ENCODE measurements around the gene CHGA.

- TF ChIP-seq NFYB (CRISPR knock-in tag; conservative IDR thresholded peaks at IDR 0.05; ENCODE audit: low read depth) (no peak), CTCF (IDR thresholded peaks at IDR 0.05) (no peak), SMAD4 (CRISPR knock-in tag; IDR thresholded peaks at IDR 0.05) (no peak)
Measured at GRCh38 chr14:92974541-92975345, 51.8 kb downstream of the CHGA start.
